Pulmonary artery endothelial cell (primary cell): ENCODE results near the gene VAT1L. TPM values are rescaled to one million over a fixed set of nuclear protein-coding genes. Genes with fewer than 3 reads are reported as not detected.

Source experiments
- DNase-seq: peaks from one replicate; pipeline ENCODE4 v3.0.0-alpha.2; 2011; ENCODE audit warnings: low read depth, low spot score
- total RNA-seq: library from RNA; depleted of rRNA; stranded (reverse); fragments of >200 nt; gene quantifications from 2 replicates; pipeline ENCODE4 v1.2.3, GENCODE V29; 2014

VAT1L gene
- total RNA-seq, 1 donor from 2014 or later: 1.1 TPM

DNA sequence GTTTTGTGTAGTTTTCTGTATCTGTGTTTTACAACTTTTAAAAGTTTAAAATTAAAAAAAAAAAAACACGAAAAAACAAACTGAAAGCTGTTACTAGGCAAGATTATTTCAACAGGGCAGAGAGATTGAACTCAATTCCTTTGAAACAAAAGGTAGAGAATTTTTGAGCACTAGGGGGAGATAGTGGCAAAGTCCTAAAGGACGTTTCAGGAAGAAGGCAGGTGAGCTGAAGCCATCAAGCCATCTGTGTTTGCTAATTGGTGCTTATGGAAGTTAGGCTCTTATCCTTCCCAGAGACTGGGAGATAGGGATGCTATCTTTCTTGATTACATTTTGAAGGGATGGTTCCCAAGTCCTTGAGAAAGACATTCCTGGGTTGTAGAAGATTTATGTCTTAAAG, 163.4 kb downstream of the VAT1L start:
- no peak for DNase-seq

DNA sequence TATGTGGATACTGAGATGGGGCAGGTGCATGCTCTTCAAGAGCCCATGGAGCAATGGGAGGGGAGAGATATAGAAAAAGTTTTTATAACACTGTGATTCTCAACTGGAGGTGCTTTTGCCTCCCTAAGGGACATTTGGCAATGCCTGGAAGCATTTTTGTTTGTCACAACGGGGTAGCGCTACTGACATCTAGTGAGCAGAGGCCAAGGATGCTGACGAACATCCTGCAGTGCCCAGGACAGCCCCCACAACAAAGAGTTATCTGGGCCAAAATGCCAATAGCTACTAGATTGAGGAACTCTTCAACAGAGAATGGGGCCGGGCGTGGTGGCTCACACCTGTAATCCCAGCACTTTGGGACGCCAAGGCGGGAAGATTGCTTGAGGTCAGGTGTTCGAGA, 166.8 kb downstream of the VAT1L start:
- no peak for DNase-seq

DNA sequence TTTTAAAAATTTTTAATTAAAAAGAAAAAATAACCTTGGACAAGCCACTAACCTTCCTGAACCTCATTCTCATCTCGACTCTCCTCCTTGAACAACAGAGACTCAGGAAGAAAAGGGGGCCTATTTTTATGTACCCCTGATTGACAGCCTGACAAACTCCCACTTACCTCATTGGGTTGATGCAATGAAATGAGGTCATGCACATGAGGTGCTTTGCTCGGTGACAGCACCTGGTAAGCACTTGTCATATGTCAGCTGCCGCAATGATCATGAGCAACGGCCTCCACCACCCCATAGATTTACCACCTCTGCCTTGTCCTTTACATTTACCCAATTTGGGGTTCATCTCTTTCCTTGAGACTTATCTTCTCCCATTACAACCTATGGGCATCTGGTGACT, 167.9 kb downstream of the VAT1L start:
- no peak for DNase-seq

DNA sequence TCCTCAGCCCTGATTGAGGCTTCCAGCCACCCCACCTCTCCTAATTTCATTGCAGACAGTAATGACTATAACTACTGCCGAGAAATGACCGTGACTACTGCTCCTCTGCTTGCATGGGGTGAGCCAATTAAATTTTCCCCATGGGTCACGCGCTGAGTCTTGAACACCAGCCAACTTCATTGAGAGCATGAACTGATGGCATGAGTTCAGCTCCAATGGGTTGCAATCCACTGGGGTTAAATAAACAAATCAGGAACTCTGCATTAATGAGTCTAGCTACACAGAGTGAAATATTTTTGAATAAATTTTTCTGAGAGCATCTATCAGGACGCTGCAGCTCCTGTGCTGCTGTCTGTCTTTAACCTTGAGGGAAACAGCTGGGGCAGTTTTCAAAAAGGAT, 172.4 kb downstream of the VAT1L start:
- DNase-seq: no peak

- DNase-seq: no peak
Measured at GRCh38 chr16:77961814-77962213, 173.4 kb downstream of the VAT1L start.

DNA sequence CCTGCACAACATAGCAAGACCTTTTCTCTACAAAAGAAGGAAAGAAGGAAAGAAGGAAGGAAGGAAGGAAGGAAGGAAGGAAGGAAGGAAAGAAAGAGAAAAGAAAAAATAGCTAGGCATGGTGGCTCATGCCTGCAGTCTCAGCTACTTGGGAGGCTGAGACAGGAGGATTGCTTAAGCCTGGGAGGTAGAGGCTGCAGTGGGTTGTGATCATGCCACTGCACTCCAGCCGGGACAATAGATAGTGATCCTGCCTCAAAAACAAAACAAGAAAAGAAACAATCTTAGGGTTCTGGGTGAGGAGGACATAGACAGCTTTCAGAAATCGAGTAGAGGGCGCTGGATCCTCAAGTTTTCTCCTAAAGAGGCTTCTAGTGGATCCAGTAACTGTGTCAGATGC, 174.3 kb downstream of the VAT1L start:
- DNase-seq: no peak

GRCh38 chr16:77963185-77964044, 175.1 kb downstream of the VAT1L start:
- DNase-seq: no peak

- no peak for DNase-seq
Measured at GRCh38 chr16:77965346-77965745, 177.0 kb downstream of the VAT1L start.

DNA sequence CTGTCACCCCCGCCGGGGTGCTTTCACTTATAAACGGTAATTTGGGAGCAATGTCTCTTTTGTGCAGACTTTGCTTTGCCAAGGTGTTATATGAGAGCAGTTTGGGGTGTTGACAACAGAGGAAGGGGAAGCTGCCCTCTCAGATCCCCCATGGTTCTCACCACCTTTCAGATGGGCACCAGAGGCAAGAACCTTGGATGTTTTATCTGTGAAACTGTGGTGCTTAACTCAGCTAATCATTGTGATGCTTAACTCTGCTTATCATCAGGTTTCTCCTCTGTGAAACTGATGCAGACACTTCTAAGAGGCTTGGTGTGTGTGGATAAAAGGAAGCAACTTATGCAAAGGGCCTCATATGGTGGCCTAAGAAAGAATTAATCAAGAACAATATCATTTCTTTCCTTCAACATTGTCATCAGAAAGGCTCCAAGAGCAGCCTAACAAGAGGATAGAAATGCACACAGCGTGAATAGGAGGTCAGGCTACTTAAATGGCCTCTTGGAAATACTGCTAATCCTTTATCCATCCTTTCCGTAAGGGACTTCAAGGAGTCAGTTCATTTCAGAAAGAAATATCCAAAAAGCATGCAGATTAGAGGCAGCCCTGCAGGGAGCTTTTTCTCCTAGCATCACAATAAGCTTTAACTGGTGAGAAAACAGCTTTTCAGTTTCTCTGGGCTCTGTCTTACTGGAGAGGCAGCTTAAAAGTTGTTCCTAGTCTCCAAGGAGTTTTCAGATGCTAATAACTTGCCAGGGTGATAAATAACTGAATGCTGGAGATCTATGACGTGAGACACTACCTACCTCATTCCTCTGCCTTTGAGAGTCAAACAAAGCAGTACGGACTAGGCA, 178.9 kb downstream of the VAT1L start:
- no peak for DNase-seq

- no peak for DNase-seq
Measured at GRCh38 chr16:77969861-77970260, 181.5 kb downstream of the VAT1L start.

DNA sequence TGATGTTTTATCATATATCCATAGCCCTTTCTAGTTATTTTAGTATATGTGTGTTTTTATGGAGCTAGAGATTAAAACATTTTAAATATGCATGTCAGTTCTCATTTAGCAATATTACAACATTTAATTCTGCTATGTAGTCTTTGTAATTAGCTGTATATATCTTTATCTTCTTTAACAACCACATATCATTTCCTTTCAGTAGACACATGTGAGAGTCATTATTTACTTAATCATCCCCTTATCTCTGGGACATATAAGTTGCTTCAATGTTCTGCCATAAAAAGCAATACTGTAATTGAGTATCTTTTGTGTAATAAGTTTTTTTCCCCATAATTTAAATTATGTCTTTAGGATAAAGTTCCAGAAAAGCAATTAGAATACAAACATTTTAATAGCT, 182.0 kb downstream of the VAT1L start:
- no peak for DNase-seq

DNA sequence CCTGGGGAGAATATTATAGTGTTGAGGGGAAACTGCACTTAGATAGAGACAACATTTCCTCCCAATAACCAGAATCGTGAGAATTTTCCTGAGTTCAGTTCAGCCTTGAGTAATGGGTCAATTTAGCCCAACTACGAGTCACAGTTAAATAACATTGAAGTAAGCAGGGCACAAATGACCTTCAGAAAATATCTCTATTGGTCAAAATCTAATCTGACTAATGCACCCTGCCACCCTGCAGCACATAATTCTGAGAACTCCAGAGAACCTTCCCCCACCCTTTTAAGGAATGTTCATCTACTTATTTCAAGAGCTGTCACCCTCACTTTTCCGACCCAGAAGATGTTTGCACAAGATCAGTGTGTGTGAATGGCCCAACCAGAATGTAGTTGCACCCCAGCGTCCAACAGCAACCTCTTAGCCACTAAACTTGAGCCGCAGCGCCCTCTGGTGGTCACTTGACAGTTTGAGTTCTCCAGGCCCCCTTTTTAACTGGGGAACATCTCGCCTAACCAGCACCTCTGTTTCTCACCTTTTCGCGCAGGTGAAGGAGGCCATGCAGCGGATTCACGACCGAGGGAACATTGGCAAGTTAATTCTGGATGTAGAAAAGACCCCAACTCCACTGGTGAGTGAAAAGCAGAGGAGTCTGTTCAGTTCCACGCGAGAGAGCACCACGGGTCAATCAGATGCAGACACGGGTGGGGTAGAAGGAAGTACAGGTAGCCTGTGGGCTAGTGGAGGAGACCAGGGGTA, 183.1 kb downstream of the VAT1L start:
- DNase-seq: peak; percentile 11

GRCh38 chr16:77972062-77972392, 183.7 kb downstream of the VAT1L start:
- no peak for DNase-seq

DNA sequence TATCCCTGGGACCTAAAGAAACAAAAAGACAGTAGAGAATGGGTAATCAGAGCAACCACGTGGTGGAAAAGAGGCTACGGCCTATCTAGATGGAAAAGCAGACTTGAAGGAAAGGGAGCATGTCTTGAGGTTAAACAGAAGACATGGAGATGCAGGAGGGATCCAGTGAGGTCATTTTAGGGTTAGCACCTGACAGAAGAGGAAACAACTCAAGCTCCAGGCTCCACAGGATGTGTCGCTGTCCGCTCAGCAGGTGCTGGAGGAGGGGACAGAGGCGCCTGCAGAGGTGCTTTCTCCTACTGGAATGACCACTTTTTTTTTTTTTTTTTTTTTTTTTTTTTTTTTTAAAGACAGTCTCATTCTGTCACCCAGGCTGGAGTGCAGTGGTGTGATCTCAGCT, 186.5 kb downstream of the VAT1L start:
- DNase-seq: no peak

- no peak for DNase-seq
Measured at GRCh38 chr16:77975942-77976341, 187.6 kb downstream of the VAT1L start.

GRCh38 chr16:77977339-77977738, 189.0 kb downstream of the VAT1L start:
- no peak for DNase-seq

GRCh38 chr16:77985111-77985510, 196.7 kb downstream of the VAT1L start:
- DNase-seq: no peak

GRCh38 chr16:77986011-77986740, 197.8 kb downstream of the VAT1L start:
- no peak for DNase-seq

DNA sequence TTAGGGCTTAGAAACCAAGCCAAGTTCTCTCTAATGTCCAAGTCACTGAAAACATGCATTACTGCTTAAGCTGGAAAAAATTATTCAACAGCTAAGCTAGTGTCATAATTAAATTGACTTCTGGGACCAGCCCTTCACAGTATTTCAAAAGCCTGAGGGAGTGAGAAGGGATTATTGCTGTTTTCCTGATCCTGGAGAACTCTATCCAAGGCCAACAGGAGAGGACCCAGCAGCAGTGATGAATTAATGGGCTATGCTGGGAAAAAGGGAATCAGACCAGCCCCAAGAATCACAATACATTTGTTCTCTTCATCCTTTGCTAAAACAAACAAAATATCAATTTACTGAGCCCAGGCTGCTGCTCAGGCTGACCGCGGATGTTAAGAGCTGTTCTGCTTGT, 199.4 kb downstream of the VAT1L start:
- no peak for DNase-seq

GRCh38 chr16:77989846-77990245, 201.5 kb downstream of the VAT1L start:
- DNase-seq: no peak

- DNase-seq: no peak
Measured at GRCh38 chr16:77991701-77992100, 203.3 kb downstream of the VAT1L start.
